Anterior cingulate cortex (tissue), 58 donors: ENCODE data around the gene PPP1R14B.

Source experiments
- DNase-seq, 58 donors: peaks; one replicate each; lab custom pipeline; 2025; lab: John Stamatoyannopoulos, UW

Gene PPP1R14B, protein sequence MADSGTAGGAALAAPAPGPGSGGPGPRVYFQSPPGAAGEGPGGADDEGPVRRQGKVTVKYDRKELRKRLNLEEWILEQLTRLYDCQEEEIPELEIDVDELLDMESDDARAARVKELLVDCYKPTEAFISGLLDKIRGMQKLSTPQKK

DNA sequence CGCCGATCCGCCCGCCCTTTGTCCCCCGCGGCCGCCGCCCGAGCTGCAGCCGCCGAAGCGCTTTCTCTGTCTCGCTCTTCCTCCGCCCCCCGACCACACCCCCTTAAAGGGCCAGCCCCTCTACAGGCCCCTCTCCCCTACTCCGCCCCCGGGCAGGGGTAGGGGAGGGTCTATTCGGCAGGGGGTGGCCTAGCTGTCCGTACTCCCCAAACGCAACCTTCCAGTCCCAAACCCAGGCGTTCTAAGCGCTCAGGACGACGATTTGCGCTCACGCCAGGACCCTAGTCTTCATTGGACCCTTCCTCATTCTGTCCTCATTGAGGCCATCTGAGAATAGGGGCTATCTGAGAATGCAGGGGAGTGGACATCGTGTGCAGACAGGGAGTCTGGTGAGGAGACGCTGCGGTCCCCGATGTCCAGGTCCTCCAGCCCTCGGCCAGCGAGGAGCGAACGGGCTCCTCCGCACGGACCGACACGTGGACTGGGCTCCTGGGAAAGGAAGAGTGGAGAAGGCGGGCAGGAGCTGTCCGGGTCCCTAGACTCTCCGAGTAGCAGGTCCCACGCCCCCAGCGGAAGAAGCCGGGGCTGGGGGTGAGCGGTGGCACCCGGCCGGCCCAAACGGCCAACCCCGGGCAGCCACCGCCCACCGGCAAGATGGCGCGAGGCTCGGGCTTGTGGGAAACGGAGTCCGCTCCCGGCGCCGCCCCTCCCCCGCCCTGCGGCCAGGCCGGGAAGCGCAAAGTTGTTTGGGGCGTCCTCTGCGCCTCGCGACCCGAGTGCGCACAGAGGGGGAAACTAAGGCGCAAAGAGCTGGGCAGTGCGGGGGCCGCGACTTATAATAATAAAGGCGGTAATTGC lies at the start of gene PPP1R14B:
Gene PPP1R14B (minus strand): TSS at position 73 of the 858 bp plus-strand sequence. CDS start 270 bp downstream, outside the sequence.
- DNase-seq: peak in 57 of 58 donors; percentile 37 to 90 (median 78)

DNA sequence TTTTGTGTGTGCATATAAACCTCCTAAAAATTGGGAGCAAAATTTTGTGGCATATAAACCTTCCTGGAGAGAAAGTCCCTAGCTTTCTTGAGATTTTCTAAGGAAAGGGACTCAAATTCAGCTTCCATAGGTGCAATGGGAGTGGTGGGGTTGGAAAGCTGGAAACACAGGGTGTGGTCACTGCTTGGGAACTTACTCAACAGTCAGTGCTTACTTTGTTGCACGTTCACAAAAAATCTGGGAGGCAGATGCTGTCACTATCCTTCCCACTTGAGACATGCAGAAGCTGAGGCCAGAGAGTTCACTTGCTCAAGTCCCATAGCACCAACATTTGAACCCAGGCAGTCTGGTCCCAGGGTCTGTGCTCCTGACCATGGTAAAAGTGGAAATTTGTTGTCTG lies 49.5 kb upstream of the PPP1R14B start:
- no peak for DNase-seq

DNA sequence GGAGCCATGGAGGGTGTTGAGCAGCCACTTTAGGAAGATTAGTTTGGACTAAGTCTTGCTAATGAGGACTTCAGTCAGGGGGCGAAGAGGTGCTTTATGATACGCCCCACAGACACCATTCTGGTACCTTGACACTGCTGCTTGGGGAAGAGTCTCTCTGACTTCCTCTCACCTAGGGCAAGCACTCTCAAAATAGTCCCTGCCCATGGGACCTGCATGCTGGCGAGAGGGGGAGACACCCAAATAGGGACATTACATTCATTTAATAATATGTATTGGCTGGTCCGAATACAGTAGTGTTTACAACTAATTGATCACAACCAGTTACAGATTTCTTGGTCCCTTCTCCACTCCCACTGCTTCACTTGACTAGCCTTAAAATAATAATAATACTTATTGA lies 49.0 kb upstream of the PPP1R14B start:
- no peak for DNase-seq

DNA sequence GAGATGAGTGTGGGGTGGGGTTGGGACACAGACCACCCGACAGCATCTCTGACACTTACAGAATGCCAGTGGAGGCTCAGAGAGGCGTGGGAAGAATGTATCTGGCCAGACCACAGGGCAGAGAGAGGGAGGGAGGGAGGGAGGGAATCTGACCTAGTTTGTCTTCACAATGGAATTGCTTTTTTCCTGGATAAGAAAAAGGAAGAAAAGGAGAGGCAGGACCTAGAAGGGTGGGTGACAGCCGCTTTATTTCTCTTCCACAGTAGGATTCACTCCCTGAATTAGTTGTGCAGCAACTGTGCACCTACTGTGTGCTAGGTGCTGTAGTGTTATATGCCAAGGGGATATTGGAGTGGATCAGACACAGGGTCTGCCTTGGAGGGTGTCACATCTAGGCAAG lies 48.0 kb upstream of the PPP1R14B start:
- DNase-seq: no peak

DNA sequence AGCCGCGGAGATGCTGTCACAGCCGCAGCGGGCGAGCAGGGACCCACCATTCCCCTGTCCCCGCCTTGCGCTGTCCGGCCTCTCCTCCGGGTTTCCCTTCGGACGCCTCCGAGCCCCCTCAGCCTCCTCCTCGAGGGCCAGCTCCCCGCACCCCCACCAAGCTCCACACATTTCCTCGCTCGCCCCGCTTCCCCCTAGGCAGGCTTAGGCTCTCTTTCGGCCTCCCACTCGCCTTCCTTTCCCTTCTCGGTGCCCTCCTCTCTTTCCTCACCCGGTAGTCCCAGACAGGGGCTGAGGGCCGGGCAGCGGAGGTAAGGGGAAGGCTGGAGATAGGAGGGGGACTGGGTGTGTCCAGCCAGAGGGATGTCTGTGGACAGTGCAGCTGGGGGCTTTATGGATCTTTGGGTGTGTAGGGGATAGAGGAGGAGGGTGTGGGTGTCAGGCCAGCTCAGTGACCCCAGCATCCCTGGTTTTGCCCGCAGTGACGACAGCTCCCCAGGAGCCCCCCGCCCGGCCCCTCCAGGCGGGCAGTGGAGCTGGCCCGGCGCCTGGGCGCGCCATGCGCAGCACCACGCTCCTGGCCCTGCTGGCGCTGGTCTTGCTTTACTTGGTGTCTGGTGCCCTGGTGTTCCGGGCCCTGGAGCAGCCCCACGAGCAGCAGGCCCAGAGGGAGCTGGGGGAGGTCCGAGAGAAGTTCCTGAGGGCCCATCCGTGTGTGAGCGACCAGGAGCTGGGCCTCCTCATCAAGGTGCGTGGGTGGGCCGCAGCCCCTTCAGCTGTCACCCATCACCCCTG lies 45.9 kb upstream of the PPP1R14B start:
- DNase-seq: peak in 1 of 58 donors; percentile 20

DNA sequence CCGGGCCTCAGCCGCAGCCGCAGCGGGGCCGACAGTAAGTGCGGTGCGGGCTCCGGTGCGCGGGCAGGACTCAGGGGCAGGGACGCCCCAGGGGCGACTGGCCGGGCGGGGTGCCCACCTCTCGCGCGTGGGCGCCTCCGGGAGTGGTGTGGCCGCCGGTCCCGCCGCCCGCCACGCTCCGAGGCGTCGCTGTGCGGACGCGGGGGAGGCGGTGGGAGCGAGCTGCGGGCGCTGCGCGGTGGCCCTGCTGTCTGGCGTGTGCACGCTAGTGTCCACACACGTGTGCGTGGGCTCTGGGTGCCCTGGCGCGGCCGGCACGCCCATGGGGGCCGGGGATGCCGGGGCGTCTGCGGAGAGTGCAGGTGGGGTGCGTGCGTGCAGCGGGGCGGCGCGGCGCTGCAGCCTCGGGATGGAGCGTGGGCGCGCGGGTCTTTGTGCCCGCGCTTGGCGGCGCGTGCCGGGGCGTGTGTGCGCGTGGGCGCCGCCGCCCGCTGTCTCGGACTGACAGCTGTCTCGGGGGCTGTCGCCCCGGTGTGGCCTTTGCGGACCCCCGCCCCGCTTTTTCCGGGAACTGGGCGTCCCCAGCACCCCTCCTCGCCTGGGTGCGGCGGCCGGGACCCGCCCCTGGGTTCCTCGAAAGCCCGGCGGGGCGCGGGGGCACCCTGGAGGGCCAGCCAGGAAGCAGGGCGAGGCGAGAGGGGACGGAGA lies 45.2 kb upstream of the PPP1R14B start:
- peak in 2 of 58 donors; percentile 38 to 62 for DNase-seq

DNA sequence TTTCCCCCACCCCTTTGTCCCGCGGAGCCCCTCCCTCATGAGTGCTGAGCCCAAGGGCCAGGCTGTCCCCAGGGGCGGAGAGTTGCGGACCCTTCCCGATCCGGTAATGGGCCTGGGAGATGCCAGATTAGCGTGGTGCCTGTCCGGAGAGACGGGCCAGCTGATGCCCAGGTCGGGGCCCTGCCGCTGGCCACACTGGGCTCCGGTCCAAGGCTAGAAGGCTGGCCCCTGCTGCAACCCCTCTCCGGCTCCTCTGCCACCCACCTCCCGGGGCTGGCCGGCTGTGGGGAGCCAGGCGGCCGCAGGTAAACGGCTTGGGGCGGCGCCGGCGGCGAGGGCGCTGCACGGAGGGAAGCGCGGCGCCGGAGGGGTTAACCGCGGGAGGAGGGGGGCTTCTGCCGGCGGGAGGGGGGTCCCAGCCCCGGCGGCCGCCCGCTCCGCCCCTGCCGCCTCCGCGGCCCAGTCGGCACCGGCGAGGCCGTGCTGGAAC lies 44.6 kb upstream of the PPP1R14B start, which contains the start of gene KCNK4:
Gene KCNK4 (plus strand): TSS at position 41 of the 490 bp plus-strand sequence. CDS start 1,717 bp downstream, outside the sequence.
- no peak for DNase-seq

DNA sequence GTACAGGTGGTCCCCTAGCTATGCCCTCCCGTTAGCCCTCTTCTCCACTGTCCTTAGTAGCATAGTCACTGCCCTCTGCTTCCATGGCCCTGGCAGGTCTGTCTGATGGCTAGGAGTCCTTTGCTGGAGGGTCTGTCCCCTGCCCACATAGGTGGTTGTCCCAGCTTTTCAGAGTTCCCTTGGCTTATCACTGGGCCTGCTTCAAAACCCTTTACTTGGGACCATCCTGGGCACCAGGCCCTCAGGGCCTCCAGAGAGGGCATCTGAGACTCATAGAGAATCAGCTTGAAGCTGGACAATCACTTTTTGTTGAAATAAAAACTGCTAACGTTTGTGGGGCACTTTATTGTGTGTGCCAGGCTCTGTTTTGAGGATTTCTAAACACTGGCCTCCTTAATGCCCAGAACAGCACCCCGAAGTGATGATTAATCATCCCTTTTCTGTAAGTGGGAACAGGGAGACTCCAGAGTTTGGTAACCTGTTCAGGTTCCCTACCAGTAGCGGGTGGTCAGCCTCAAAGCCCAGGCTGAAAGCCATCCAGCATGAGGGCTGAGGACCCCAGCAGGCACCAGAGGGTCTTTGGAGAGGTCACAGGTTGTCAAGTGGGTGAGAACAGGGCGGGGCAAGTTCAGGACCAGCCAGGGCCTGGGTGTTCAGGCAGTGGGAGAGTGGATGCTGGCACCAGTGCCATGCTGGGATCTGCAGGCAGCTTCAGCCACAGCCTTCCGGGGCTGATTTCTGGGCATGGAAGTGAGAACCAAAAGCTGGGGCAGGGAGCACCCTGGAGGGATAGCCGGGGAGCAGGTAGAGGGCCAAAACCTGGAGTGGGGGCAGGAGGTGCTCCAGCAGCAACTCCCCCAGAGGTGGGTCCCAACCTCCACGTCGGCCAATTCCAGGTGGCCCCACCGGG lies 43.9 kb upstream of the PPP1R14B start:
- DNase-seq: no peak

DNA sequence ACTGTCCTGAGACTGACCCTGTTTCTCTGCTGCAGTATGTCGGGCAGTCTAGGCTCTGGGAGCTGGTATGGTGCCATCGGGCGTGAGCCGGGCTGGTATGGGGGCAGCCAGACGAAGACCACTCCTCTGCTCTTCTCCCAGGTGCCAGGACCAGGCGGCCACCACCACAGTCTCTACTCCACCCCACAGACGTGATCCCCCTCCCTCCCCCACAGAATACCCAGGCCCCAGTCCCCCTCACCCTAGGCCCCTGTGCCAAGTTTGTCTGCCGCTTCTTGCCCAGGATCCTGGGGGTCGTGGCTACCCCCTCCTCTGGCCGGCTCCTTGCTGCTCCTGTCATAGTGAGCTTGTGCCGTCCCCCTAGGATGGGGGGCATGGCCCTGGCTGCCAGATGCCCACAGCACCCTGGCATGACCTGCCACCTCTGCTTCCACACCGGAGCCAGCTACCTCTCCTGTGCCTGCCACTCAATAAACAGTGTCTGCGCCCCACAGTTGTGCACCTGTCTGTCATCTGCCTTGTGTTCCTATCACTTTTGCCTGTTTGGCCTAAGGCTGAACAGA lies 42.3 kb upstream of the PPP1R14B start:
- DNase-seq: no peak

DNA sequence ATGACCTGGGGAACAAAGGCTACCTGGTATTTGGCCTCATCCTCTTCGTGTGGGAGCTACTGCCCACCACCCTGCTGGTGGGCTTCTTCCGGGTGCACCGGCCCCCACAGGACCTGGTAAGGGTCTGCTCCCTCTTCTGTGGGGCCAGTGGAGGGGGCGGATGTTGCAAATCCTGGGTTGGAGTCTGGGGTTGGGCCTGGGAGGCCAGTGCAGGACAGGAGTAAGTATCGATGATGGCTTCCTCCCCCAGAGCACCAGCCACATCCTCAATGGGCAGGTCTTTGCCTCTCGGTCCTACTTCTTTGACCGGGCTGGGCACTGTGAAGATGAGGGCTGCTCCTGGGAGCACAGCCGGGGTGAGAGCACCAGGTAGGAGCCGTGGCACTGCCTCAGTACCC lies 41.6 kb upstream of the PPP1R14B start:
- DNase-seq: no peak

DNA sequence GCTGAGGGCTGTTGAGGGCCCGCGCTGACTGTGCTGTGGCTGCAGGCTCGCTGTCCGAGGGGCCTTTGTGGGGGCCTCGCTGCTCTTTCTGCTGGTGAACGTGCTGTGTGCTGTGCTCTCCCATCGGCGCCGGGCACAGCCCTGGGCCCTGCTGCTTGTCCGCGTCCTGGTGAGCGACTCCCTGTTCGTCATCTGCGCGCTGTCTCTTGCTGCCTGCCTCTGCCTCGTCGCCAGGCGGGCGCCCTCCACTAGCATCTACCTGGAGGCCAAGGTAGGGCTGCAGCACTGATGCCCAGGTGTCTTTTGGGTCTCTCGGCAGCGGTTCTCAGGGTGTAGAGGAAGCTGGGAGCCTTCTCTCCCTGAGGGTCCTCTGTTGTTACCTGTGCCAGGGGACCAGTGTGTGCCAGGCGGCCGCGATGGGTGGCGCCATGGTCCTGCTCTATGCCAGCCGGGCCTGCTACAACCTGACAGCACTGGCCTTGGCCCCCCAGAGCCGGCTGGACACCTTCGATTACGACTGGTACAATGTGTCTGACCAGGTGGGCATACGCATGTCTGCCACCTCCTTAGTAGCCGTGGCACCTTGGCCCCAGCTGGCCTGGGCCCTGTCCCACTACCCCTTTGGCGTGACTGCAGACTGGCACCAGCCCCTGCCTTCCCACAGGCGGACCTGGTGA lies 41.1 kb upstream of the PPP1R14B start:
- no peak for DNase-seq

DNA sequence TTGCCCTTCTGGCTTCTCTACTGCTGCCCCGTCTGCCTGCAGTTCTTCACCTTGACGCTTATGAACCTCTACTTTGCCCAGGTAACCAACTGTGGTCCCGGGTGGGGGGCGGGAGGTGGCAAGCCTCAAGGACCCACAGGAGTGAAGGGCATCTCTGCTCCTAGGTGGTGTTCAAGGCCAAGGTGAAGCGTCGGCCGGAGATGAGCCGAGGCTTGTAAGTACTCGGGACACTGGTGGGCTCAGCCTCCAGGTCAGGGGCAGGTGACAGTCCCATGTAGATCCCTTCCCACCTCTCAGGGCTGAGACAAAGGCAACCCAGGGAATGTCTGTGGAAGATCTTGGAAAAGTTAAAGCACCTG lies 40.0 kb upstream of the PPP1R14B start:
- DNase-seq: no peak

DNA sequence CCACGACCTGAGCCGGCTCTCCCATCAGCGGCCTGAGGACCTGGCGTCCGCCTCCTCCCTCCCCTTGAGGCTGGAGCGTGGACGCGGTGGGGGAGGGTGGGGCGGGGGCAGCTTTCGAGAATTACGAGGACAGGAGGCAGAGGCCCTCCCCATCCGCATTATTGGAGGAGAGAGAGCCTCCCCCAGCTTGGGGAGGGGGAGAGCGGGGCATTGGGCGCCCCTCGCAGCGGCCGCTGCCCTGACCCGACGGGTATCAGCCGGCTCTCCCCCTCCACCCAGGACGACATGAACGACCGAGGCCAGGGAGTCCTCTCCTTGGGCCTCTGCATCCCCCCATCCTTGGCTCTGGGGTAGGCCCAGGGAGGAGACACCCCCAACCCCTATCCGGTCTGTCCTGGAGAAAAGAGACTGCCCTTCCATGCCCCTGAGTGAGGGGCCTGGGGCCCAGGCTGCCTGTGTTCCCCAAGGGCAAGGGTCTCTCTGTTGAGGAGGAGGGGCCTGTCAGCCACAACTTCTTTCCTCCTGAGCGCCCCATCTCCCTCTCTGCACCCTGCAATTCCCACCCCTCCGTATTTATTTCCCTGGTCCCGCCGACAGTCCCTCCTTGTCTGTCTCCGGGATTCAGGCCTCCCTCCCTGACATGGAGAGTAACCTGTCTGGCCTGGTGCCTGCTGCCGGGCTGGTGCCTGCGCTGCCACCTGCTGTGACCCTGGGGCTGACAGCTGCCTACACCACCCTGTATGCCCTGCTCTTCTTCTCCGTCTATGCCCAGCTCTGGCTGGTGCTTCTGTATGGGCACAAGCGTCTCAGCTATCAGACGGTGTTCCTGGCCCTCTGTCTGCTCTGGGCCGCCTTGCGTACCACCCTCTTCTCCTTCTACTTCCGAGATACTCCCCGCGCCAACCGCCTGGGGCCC lies 39.4 kb upstream of the PPP1R14B start:
- DNase-seq: peak in 1 of 58 donors; percentile 22

DNA sequence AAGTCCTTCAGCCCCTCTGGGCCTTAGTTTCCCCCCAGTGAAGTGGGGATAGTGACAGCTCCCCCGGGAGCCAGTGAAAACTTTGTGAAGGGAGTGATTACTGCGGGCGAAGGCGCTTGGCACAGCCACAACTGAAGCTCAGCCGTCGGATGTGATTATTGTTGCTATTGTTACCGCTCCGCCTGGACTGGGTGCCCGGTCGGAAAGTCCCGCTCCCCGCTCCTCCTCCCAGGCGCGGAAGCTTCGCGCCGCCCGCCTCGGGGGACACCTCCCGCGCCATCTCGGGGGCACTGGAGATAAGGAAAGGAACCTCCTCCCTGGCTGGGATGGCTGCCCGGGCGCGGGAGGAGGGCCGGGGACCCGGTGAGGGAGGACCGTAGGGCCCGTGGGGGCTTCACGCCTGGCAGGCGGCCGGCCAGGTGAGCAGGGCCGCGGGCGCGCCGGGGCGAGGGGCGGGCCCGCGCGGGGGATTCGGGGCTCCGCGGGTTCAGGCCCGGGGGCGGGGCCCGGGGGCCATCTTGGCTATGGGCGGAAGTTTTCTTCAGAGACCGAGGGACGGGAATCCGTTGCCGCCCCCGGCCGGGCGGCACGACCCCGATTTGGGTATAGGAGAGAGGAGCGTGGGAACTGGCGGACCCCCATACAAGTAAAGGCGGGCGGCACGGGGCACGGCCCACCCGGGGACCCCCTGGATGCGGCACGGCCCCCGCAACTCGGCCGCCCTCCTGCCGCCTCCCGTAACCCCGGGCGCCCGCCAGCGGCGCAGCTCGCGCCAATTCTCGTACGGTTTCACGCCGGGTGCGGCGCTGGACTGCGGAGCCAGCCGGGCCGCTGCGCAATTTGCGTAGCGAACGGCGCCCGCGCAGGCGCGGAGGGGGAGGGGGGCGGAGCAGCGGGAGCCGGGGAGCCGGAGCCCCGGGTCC lies 38.5 kb upstream of the PPP1R14B start, which contains the start of gene GPR137:
Gene GPR137 (plus strand): TSS at position 887 of the 923 bp plus-strand sequence. CDS start 677 bp downstream, outside the sequence.
- peak in 57 of 58 donors; percentile 67 to 95 (median 88) for DNase-seq

DNA sequence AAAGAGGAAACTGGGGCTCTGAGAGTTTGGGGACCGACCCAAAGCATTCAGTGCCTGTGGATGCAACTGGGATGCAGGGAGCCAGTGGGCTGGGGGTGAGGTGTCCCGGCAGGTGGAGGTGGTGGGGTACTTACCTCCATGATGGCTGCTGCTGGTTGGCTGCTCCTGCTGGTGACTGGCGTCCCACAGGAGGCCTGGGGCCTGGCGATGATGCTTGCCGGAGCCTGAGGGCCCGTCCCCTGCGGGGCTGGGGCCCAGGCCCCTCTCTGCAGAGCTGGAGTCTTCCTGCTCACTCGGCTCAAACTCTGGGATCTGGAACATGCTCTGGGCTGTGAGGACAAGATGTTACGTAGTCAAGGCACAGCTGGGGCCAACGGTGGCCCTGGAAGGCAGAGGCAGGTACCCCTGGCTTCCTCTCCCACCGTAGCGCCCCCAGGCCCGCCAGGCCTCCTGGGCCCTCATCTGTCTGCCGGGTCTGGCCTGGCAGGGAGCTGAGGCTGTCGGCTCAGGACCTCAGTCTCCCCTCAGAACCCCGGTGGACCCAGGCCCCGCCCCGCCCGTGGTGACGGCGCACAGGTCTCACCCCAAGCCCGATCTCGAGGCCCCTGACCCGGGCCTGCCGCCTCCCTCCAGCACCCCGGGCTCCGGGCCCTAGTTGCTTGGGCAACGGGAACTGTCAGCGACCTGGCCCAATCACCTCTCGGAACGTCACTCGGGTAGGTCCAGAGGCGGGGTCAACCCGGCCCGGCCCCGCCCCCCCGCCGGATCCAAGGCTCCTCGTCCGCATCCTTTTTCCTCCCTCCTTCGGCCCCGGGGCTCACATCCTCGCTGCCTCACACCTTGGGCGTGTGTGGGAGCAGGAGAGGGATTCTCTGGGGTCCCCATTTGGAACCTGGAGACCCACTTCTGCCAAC lies 37.6 kb upstream of the PPP1R14B start, which contains the start of gene BAD:
Gene BAD (minus strand): TSS at position 618 of the 914 bp plus-strand sequence. CDS start 297 bp downstream, at position 321.
- DNase-seq: peak; percentile 55 to 98 (median 94)
